Hepatocyte (in vitro differentiated cells): ENCODE measurements around the gene ADH1B.

ENCODE experiments used
- EZH2phosphoT487 ChIP-seq: fragments of 200-600 bp; sonication (generic); IDR thresholded peaks from one replicate; pipeline ENCODE4 v1.6.1; 2018; ENCODE audit warnings: antibody characterized with exemption, mild to moderate bottlenecking, low read depth, moderate library complexity; ENCODE audit not compliant: unreplicated experiment, severe bottlenecking
- TF ChIP-seq, protein P1 (sequence below): fragments of 200-600 bp; sonication (generic); IDR thresholded peaks from 2 replicates; pipeline ENCODE4 v1.5.1; 2016; ENCODE audit warnings: antibody characterized with exemption, mild to moderate bottlenecking; ENCODE audit not compliant: poor library complexity

GRCh38 chr4:99366491-99366890 is 45.3 kb upstream of the ADH1B start:
- no peak for TF ChIP-seq EZH2phosphoT487
- TF ChIP-seq, protein P1, sequence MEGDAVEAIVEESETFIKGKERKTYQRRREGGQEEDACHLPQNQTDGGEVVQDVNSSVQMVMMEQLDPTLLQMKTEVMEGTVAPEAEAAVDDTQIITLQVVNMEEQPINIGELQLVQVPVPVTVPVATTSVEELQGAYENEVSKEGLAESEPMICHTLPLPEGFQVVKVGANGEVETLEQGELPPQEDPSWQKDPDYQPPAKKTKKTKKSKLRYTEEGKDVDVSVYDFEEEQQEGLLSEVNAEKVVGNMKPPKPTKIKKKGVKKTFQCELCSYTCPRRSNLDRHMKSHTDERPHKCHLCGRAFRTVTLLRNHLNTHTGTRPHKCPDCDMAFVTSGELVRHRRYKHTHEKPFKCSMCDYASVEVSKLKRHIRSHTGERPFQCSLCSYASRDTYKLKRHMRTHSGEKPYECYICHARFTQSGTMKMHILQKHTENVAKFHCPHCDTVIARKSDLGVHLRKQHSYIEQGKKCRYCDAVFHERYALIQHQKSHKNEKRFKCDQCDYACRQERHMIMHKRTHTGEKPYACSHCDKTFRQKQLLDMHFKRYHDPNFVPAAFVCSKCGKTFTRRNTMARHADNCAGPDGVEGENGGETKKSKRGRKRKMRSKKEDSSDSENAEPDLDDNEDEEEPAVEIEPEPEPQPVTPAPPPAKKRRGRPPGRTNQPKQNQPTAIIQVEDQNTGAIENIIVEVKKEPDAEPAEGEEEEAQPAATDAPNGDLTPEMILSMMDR, result no peak
